ENCODE results near the gene HOXC11. TPM values are rescaled to one million over a fixed set of nuclear protein-coding genes. Genes with fewer than 3 reads are reported as not detected.

Gene HOXC11
- polyA plus RNA-seq, 3 donors = not detected

DNA sequence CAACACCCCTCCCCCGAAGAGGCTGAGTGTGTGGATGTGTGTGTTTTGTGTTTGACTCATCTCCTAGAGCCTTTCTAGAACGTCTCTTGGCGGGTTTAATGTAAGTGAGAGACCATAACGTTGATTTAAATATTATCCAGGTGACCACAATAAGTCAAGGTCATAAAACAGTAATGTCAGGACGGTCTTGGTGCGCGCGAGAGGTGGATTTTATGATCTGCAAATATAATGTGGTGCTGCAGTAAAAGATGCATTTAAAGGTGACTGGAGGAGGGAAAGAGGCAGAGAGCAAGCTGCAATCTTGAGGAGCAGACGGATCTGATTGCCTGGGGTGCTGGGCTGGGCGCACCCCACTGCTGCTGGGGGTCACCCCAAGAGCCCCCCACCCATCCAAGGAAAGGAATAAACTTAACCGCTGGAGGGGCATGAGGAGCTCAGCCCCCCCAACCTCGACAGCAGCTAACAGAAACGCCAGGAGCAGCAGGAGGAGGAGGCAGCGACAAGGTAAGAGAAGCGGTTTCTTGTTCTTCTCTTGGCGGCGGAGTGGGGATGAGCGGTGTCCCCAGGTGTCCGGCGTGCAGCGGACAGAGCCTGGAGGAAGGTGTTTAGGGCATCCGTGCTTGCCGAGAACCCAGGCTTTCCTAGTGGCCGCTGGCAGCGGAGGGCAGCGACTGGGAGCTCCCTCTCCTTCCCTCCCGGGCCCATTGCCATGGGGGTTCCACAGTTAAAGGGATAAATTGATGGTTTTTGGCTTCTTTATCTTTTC lies 17.6 kb downstream of the HOXC11 start:
- 4 to 22% (median 8%) methylated on average over 27 of the region's 27 CpGs for WGBS, 3 donors
- H3K27ac ChIP-seq (ENCODE audit: low read depth, low read length) = no peak overlapping the region

DNA sequence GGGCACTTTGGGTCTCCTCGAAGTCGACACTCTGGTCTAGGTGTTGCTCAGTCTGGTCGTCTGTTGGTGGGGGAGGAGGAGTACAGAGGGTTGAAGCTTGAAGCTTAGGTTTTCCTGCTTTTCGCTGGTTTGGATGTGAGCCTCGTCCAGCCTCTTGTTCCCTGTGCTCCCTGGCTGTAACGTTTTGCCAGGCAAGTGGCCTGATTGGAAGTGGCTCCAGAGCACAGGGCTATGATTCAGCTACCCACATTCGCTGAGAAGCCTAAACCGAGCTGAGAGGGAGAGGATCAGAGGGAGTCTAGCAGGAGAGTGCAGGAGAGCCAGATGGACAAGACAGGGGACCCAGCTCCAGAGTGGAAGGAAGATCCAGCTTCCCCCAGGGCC lies 18.1 kb downstream of the HOXC11 start:
- H3K27ac ChIP-seq (ENCODE audit: low read depth, low read length) = no peak overlapping the region
- WGBS, 3 donors = 4 to 8% (median 6%) methylated on average over 8 of the region's 8 CpGs

DNA sequence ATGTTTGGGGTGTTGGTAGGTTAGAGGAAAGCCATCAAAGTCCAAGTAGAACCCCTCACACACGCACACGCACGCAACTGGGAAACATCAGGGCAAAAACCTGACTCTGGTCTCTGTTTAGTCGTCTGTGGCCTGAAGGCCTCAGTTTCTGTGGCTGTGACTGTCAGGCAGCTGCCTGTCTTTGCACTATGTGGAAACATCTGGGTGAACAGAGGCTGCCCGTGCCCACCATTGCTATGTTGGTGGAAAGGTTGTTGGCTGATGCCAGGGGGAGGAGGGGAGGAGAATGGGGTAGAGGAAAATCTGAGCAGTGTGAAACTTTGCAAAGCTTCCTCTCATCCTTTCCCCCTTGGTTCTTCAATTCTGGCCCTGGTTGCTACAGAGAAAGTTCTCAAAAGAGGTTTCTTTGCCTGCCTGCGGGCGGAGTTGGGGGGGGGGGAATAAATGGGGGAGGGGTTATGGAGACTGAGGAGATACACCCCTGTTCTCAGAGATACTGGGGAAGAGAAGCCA lies 19.5 kb downstream of the HOXC11 start:
- no peak overlapping the region for H3K27ac ChIP-seq (ENCODE audit: low read depth, low read length)
- 24 to 53% (median 35%) methylated on average over 7 of the region's 7 CpGs for WGBS, 3 donors

GRCh38 chr12:53993162-53994008 lies 20.5 kb downstream of the HOXC11 start:
- 29 to 48% (median 33%) methylated on average over 18 of the region's 18 CpGs for WGBS, 3 donors
- no peak overlapping the region for H3K27ac ChIP-seq (ENCODE audit: low read depth, low read length)

DNA sequence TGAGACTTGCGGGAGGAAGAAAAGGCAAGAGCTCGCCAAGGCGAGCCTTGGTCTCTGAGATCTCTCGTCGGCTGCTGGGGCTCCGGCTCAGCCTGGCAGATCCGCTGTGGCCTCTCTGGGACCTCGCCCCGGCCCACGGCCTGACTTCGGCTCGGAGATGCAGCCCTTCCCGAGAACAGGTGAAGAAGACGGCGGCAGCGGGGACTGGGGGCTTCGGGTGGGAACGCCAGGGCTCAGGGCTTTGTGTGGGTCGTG lies 21.0 kb downstream of the HOXC11 start:
- WGBS, 3 donors = 4 to 12% (median 11%) methylated on average over 19 of the region's 19 CpGs
- H3K27ac ChIP-seq (ENCODE audit: low read depth, low read length) = no peak overlapping the region

DNA sequence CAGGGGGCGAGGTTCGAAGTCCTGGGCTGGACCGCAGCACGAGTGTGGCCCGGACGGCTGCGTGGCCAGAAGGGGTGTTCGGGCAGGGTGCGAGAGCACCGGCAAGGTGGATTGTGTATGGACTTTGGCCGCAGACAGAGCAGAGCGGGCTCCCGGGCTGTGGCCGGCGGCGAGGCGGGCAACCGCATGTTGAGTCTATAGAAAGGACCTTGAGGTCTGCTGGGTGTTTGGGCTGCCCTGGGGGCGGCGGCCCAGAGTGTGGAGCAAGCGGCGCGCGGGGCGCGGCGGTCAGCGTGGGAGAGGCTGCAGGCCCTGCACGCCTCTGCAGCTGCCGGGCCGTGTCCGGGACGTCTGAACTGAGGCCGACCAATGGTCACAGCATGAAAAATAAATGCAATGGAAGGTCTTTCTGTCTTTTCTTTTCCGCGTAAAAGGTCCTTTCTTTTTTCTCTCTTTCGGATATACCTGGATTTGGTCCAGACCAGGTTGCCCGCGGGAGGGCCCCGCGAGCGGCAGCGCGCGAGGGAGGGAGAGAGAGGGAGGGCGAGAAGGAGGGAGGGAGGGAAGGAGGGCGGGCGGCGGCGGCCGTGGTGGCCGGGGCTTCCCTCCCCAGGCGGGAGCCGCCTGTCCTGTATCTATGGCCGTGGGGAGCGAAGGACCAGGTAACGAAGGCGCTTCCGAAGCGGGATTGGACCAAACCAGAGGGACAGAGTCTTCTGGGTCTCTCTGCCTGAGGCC lies 21.5 kb downstream of the HOXC11 start:
- WGBS, 3 donors = 4 to 10% (median 7%) methylated on average over 46 to 60 of the region's 60 CpGs

GRCh38 chr12:53995002-53995377 lies 22.1 kb downstream of the HOXC11 start:
- 5 to 7% (median 7%) methylated on average over 17 of the region's 17 CpGs for WGBS, 3 donors

More for the DNA sequence above, 21.5 kb downstream of the HOXC11 start:
- no peak overlapping the region for H3K27ac ChIP-seq (ENCODE audit: low read depth, low read length)

GRCh38 chr12:53995378-53996239 lies 22.7 kb downstream of the HOXC11 start:
- 3 to 9% (median 5%) methylated on average over 48 of the region's 48 CpGs for WGBS, 3 donors
- no peak overlapping the region for H3K27ac ChIP-seq (ENCODE audit: low read depth, low read length)

More at GRCh38 chr12:53995002-53995377, 22.1 kb downstream of the HOXC11 start:
- no peak overlapping the region for H3K27ac ChIP-seq (ENCODE audit: low read depth, low read length)

GRCh38 chr12:53996240-53997203 lies 23.6 kb downstream of the HOXC11 start:
- no peak overlapping the region for H3K27ac ChIP-seq (ENCODE audit: low read depth, low read length)
- WGBS, 3 donors = 33 to 51% (median 36%) methylated on average over 28 to 29 of the region's 29 CpGs

GRCh38 chr12:53997204-53998109 lies 24.5 kb downstream of the HOXC11 start:
- no peak overlapping the region for H3K27ac ChIP-seq (ENCODE audit: low read depth, low read length)
- 7 to 15% (median 13%) methylated on average over 35 of the region's 35 CpGs for WGBS, 3 donors

DNA sequence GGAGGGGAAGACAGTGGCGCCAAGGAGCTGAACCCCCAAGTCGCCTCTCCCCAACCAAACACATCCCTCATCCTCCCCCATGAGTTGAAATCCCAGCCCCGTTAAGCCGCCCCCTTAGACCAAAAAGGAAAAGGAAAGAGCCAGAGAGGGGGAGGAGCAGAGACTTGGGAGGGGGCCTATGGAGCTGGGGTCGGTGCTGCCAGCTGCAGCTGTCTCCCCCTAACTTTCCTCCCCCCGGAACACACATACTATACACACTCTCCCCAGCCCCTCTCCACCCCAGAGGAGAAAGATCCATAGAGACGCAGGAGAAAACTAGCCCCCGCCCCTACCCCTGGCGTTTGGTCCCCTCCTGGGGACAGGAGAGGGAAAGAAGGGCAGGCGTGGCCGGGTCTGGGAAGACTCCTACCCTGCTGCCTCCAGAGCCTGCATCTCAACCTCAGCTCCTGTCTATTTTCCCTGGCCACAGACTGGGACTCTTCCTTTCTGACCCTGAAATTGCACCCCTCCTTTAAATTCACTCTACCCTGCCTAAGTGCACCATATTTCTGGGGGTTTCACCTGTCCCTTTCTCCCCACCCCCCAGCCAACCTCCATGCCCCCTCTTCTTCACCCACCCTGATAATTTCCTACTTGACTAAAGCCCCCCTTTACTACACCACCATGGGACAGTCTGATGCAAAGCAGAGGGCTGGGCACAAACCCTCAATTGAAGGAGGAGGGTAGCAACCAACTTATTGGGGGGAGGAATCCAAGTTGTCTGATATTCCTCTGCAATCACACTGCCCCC lies 25.4 kb downstream of the HOXC11 start:
- H3K27ac ChIP-seq (ENCODE audit: low read depth, low read length) = no peak overlapping the region

DNA sequence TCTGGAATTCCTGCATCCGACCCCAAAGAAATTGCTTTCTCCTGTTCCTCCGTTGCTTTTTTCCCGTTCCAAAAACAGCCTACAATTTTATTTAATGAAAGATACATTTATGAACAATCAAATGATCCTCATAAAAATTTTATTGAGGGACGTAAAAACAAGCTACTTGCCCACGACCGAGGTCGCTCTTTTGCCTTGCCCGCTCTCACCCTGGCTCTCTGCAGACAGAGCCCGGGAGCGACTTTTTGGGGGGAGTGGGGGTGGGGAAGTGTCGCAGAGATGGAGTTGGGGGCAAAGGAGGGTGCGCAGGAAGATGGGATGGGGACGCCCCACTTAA lies 25.9 kb downstream of the HOXC11 start:
- no peak overlapping the region for H3K27ac ChIP-seq (ENCODE audit: low read depth, low read length)
- WGBS, 3 donors = 10 to 14% (median 12%) methylated on average over 13 of the region's 13 CpGs

More for the DNA sequence above, 25.4 kb downstream of the HOXC11 start:
- 9 to 19% (median 15%) methylated on average over 10 to 11 of the region's 11 CpGs for WGBS, 3 donors

DNA sequence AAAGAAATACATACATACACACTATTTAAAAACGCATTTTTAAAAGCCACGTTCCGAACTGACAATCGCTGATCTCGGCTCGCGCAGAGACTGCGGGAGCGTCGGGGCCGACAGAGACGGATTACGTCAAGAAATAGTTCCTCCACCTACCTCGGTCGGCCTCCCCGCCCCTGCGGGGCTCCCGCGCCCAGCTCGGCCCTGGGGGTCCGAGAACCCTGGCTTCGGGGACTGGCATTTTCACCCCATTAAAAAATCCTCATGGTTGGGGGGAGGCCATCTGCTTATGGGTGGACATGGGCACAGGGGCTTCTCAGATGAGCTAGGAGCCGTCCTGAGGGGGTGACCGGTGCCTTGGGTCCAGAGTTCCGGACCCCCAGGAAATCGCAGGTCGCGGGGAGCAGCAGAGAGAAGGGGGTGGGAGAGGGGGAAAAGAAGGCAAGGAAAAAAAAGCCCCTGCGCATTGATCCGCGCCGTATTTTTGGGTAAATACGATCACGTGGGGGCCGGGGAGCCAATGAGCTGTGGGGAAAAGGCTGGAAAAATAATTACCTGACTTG lies 26.7 kb downstream of the HOXC11 start:
- 2 to 4% (median 3%) methylated on average over 35 of the region's 35 CpGs for WGBS, 3 donors
- no peak overlapping the region for H3K27ac ChIP-seq (ENCODE audit: low read depth, low read length)

DNA sequence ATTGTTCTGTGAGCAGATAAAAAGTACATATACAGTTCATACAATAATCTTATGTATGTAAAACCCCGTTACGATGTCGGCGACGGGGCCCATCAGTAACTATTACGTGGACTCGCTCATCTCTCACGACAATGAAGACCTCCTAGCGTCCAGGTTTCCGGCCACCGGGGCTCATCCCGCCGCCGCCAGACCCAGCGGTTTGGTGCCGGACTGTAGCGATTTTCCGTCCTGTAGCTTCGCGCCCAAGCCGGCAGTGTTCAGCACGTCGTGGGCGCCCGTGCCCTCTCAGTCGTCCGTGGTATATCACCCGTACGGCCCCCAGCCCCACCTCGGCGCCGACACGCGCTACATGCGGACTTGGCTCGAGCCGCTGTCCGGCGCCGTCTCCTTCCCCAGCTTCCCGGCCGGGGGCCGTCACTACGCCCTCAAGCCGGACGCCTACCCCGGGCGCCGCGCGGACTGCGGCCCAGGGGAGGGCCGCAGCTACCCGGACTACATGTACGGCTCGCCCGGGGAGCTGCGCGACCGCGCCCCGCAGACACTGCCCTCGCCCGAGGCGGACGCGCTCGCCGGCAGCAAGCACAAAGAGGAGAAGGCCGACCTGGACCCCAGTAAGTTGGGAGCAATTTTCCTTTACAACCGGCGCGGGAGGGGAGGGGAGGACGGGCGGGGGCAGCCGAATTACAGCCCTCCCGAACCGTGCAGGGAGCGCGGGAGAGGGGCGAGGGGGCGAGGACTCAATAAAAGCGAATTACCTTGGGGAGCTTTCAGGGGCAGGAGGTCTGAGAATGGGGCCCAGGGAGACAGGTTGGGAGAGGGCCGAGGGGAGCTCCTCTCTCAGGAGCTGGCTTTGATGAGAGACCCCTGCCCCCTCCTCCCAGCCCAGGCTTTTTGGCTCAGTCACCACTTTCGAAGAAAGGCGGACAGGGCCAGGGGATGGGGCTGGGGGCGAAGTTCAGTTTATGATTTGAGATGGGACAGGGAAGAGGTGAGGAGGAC lies 27.5 kb downstream of the HOXC11 start, which contains the start of gene HOXC9:
HOXC9 (plus strand) TSS at position 46 of the 999 bp plus-strand sequence; CDS start at position 74, 28 bp downstream.
- H3K27ac ChIP-seq (ENCODE audit: low read depth, low read length) = no peak within 1 kb of the TSS
- 2 to 5% (median 3%) methylated on average over 81 to 87 of the region's 87 CpGs for WGBS, 3 donors
